ENCODE results near the gene TNFSF12. TPM values are rescaled to one million over a fixed set of nuclear protein-coding genes. Genes with fewer than 3 reads are reported as not detected.

Gene TNFSF12
- total RNA-seq, 1 experiment from 2014 or later, result 8.1 TPM

GRCh38 chr17:7590743-7591142, 41.9 kb downstream of the TNFSF12 start (continued):
- TF ChIP-seq FOXP1 (CRISPR knock-in tag; IDR thresholded peaks at IDR 0.05; ENCODE audit: borderline replicate concordance) (no peak), PRRX2 (CRISPR knock-in tag; IDR thresholded peaks at IDR 0.05) (no peak), ZNF317 (CRISPR knock-in tag; IDR thresholded peaks at IDR 0.05; ENCODE audit: borderline replicate concordance, low read depth) (no peak)

GRCh38 chr17:7591596-7591995, 42.7 kb downstream of the TNFSF12 start:
- CTCF ChIA-PET, result no interaction called here
- H3K36me3 Mint-ChIP-seq, result peaks cover 54% of the 10 kb centered on the region

GRCh38 chr17:7592422-7593021, 43.7 kb downstream of the TNFSF12 start:
- no peak overlapping the region for H3K27ac Mint-ChIP-seq
- TF ChIP-seq ZNF121 (CRISPR knock-in tag; IDR thresholded peaks at IDR 0.05), result no peak
- no peak for TF ChIP-seq ZNF416 (CRISPR knock-in tag; IDR thresholded peaks at IDR 0.05)
- TF ChIP-seq FOXK1 (CRISPR knock-in tag; IDR thresholded peaks at IDR 0.05), result no peak
- TF ChIP-seq IRF2 (CRISPR knock-in tag; IDR thresholded peaks at IDR 0.05; ENCODE audit: borderline replicate concordance, low read depth), result no peak
- no peak for TF ChIP-seq AFF4 (CRISPR knock-in tag; IDR thresholded peaks at IDR 0.05; ENCODE audit: borderline replicate concordance)
- TF ChIP-seq, protein P1, sequence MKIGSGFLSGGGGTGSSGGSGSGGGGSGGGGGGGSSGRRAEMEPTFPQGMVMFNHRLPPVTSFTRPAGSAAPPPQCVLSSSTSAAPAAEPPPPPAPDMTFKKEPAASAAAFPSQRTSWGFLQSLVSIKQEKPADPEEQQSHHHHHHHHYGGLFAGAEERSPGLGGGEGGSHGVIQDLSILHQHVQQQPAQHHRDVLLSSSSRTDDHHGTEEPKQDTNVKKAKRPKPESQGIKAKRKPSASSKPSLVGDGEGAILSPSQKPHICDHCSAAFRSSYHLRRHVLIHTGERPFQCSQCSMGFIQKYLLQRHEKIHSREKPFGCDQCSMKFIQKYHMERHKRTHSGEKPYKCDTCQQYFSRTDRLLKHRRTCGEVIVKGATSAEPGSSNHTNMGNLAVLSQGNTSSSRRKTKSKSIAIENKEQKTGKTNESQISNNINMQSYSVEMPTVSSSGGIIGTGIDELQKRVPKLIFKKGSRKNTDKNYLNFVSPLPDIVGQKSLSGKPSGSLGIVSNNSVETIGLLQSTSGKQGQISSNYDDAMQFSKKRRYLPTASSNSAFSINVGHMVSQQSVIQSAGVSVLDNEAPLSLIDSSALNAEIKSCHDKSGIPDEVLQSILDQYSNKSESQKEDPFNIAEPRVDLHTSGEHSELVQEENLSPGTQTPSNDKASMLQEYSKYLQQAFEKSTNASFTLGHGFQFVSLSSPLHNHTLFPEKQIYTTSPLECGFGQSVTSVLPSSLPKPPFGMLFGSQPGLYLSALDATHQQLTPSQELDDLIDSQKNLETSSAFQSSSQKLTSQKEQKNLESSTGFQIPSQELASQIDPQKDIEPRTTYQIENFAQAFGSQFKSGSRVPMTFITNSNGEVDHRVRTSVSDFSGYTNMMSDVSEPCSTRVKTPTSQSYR (CRISPR knock-in tag; IDR thresholded peaks at IDR 0.05), result no peak
- CTCF ChIA-PET, result interaction anchor here (1.2 to 1.4 kb wide), 2 partner anchors 22 to 80 kb away, joined by 3 to 4 read pairs; partner anchors contain the start of gene FXR2
- H3K36me3 Mint-ChIP-seq, result peaks cover 55% of the 10 kb centered on the region
- DNase-seq (ENCODE audit: low spot score) (no peak), ATAC-seq (no peak)
- POLR2A ChIA-PET, result interaction anchor here (4.6 kb wide), 1 partner anchor 95 kb away, joined by 41 read pairs; the partner anchor contains the start of genes TP53 and WRAP53
- H3K4me3 Mint-ChIP-seq, result no peak overlapping the region
- H3K27me3 Mint-ChIP-seq (ENCODE audit: low read depth), result no peaks in the 10 kb centered on the region
- peaks cover 26% of the 10 kb centered on the region for H3K4me1 Mint-ChIP-seq
- no peaks in the 10 kb centered on the region for H3K9me3 Mint-ChIP-seq

More at GRCh38 chr17:7591596-7591995, 42.7 kb downstream of the TNFSF12 start:
- TF ChIP-seq ZBTB21 (CRISPR knock-in tag; IDR thresholded peaks at IDR 0.05; ENCODE audit: borderline replicate concordance), result no peak
- no peak for TF ChIP-seq USF2 (CRISPR knock-in tag; IDR thresholded peaks at IDR 0.05)
- peak overlapping the region; percentile 97 for H3K27ac Mint-ChIP-seq
- H3K4me1 Mint-ChIP-seq, result peaks cover 30% of the 10 kb centered on the region
- DNase-seq (ENCODE audit: low spot score) (no peak), ATAC-seq (no peak)
- no peaks in the 10 kb centered on the region for H3K9me3 Mint-ChIP-seq
- H3K27me3 Mint-ChIP-seq (ENCODE audit: low read depth), result no peaks in the 10 kb centered on the region
- no peak overlapping the region; the same call in 1 of the 2 replicates for H3K4me3 Mint-ChIP-seq
- POLR2A ChIA-PET, result interaction anchor here (4.6 kb wide), 1 partner anchor 96 kb away, joined by 41 read pairs; the partner anchor contains the start of genes TP53 and WRAP53

GRCh38 chr17:7593296-7593695, 44.4 kb downstream of the TNFSF12 start:
- CTCF ChIA-PET, result interaction anchor here (0.5 to 1.4 kb wide), 3 partner anchors 22 to 80 kb away, joined by 3 to 4 read pairs (median 3); partner anchors contain the start of genes ATP1B2 and FXR2
- DNase-seq (ENCODE audit: low spot score), result no peak
- no peaks in the 10 kb centered on the region for H3K9me3 Mint-ChIP-seq
- TF ChIP-seq STAT6 (CRISPR knock-in tag; conservative IDR thresholded peaks at IDR 0.05; ENCODE audit: low read depth), result no peak
- no peak for TF ChIP-seq ELF4 (CRISPR knock-in tag; IDR thresholded peaks at IDR 0.05; ENCODE audit: low read depth)
- no peak for TF ChIP-seq ETV6 (CRISPR knock-in tag; IDR thresholded peaks at IDR 0.05)
- TF ChIP-seq E2F1 (CRISPR knock-in tag; IDR thresholded peaks at IDR 0.05), result no peak
- TF ChIP-seq FOXJ3 (CRISPR knock-in tag; IDR thresholded peaks at IDR 0.05; ENCODE audit: borderline replicate concordance), result no peak

More at GRCh38 chr17:7593296-7593695, 44.4 kb downstream of the TNFSF12 start:
- H3K36me3 Mint-ChIP-seq, result peaks cover 56% of the 10 kb centered on the region
- H3K27me3 Mint-ChIP-seq (ENCODE audit: low read depth), result no peaks in the 10 kb centered on the region
- POLR2A ChIA-PET, result no interaction called here
- peaks cover 20% of the 10 kb centered on the region for H3K4me1 Mint-ChIP-seq
- no peak overlapping the region for H3K4me3 Mint-ChIP-seq
- peak overlapping the region; percentile 17; the same call in 1 of the 2 replicates for H3K27ac Mint-ChIP-seq
- no peak for ATAC-seq

All from WTC11 (cell line).